ENCODE results near the gene ANKRD30A.

- TF ChIP-seq CTCF (IDR thresholded peaks at IDR 0.05; ENCODE audit: borderline replicate concordance, extremely low read depth, low read length, poor library complexity, severe bottlenecking) (no peak), EZH2 (IDR thresholded peaks at IDR 0.05; ENCODE audit: borderline replicate concordance, low read depth, low read length, severe bottlenecking) (no peak)
Measured at GRCh38 chr10:37403776-37404175, 278.4 kb downstream of the ANKRD30A start.

All from DND-41 (cell line).